ENCODE data around the gene PZP.
"Not testable (repeated sequence)": the region's sequence is repeated elsewhere in the genome, so short reads cannot be mapped to it uniquely, and the experiment has no call there.

Gene PZP

DNA sequence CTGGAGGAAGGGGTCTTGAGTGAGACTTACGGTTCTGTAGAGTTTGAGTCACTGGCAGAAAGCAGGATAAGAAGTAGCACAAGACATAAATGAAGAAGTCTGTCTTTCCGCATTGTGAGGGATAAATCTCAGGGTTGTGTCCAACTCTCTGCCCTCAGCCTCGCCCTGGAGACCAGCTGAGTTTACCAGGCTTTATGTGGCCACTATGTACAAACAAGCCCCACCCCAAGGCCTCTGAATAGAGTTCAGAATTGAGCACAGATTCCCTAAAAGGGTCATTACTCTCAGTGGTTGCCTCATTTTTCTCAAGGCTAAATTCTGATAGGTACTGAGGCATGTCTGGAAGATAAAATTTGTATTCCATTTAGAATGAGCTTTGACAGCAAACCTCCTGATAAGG is at the start of gene PZP:
PZP (minus strand) TSS at position 167 of the 400 bp plus-strand sequence; CDS start at position 113, 54 bp downstream.
- FAIRE-seq: no peak

DNA sequence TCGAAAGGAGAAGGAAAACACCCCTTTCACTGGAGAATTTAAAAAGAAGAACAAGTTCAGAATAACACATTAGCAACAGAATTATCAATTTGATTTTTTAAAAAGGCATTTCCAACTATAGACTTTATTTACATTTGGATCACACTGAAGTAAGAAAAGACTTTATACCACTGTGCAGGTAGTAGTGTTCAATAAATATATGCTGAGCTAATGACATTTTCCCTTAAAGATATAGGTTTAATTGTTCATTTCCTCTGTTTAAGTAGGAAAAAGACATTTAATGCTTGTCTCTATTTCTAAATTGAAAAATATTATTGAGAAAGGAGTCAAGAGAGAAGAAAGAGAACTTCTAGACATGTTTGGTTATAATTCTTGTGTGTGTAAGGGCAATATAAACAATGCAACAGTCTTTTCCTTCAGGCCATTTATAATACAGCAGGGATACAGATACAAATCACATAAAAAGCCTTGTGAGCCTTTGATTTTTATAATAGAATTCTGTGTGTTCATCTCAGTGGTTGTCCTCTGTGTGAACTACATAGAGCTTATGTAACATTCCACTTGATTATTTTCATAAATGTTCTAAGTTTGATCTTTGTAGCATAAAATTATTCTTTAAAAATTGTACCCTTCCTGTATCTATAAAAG is 48.7 kb upstream of the PZP start:
- FAIRE-seq: no peak

DNA sequence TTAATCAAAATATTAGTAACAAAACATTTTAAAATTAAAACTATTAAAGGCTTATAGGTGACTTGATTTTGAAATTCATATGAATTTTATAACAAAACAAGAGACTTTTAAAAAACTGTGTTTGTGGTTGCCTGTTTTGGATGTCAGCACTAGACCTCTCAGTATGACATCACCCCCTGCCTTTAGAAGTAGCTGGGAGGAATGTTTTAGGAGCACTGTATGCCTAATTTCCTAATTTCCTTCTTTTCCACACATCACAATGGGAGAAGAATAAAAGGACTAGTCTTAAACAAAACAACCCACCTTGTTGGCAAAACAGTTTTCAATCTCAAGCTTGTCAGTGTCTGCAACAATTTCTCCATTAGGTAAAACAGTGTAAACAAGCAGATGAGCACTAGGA is 48.1 kb upstream of the PZP start:
- no peak for FAIRE-seq

DNA sequence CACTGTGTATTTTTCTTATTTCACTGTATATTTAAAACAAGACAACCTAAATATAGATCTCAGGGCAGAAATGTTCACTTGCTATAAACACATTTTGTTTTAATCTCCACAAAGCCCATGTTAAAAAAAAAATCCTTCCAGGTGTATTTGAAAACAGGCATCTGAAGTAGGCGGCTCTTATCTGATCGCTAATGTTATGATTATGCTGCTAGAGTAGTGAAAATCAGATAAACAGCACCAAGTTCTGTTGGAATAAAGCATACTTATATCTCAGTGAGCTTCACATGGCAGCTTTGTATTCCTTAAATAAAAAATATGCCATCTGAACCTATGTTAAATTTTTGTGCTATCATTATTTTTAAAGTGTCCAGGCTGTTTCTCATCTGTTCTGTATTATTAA is 47.6 kb upstream of the PZP start:
- no peak for FAIRE-seq

DNA sequence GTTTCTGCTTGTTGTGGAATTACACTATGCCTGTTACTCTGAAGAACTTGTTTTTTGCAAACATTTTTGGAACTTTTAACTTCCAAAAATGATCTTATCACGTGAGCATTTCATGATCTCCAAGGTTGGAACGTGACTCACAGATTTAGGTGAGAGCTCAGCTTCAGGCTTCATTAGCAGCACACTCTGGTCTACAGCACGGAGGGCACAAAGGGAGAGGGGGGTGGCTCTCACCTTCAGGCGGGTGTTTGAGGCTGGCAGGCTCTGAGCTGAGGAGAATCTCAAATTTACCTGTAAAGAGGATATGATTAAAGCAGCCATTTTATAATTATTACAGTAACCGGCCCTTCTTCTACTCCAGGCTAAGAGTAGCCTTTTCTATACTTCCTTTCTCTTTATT is 45.3 kb upstream of the PZP start:
- no peak for FAIRE-seq

DNA sequence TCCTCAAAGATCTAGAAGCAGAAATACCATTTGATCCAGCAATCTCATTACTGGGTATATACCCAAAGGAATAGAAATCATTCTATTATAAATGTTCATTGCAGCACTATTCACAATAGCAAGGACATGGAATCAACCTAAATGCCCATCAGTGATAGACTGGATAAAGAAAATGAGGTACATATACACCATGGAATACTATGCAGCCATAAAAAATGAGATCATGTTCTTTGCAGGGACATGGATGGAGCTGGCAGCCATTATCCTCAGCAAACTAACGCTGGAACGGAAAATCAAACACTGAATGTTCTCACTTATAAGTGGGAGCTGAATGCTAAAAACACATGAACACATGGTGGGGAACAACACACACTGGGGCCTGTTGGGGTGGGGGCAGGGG is 44.6 kb upstream of the PZP start:
- not testable (repeated sequence) for FAIRE-seq

DNA sequence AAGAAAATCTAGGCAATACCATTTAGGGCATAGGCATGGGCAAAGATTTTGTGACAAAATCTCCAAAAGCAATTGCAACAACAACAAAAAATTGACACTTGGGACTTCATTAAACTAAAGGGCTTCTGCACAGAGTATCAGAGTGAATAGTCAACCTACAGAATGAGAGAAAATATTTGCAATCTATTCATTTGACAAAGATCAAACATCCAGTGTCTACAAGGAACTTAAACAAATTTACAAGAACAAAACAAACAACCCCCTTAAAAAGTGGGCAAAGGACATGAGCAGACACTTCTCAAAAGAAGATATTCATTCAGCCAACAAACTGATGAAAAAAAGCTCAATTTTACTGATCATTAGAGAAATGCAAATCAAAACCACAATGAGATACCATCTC is 44.1 kb upstream of the PZP start:
- FAIRE-seq: no peak

DNA sequence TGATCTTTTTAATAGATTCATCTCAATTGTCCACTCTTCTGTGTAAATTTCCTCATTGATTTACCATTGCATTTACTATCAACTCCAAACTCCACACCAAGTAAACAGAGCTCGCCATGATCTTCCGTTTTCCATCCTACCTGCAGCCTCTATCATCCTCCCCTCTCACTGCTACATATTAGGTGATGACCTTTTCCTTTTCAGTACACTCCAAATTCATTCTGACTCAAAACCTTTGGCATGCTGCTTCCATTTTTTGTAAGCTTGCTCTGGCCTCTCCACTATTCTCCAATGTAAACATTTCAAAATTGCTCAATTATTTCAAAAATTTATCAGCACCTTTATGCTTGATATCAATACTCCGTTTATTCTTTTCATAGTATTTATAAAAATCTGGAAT is 40.2 kb upstream of the PZP start:
- FAIRE-seq: peak; percentile 37

DNA sequence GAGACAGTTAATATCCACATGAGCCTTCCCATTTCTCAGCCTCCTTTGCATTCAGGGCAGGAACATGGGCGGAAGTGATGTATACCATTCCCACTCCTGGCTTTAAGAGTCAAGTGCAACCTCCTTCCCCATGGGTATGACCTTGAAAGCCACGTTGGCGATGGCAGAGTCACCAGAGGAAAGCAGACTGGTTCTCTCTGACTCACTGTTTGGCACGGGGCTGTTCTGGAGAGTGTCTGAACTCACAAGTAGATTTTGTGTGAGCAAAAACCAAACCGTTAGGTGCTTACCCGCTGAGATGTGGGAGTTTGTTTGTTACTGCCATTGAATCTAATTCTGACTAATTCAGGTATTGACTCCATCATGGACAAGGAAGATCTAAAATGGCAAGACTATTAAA is 36.7 kb upstream of the PZP start:
- FAIRE-seq: no peak

DNA sequence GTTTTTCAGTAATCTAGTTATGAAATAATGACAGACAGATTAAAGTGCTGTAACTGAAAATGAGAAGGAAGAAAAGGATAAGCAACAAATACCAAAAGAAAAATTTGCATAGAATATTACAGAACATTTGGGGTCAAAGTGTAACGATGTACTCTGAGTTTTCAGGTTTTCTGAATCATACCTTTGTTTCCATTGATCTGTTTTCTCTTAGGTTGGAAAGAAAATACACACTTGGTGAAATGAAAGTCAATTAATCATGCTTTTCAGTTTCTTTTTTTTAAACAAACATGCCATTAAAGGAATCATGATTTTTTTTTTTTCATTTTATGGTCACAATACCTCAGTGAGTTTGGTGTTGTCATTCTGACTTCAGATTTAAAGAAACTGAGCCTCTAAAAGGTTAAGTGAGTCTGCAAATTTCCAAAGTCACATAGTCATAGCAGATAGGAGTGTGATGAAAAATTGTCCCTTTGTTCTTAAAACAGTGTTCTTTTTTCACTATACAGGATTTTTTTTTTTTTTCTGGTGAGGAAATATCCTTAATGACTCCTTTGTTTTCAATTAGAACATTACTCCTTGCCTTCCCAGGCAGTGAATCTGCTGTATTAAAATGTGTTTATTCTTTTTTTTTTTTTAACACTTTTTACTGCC is 35.9 kb upstream of the PZP start:
- no peak for FAIRE-seq

DNA sequence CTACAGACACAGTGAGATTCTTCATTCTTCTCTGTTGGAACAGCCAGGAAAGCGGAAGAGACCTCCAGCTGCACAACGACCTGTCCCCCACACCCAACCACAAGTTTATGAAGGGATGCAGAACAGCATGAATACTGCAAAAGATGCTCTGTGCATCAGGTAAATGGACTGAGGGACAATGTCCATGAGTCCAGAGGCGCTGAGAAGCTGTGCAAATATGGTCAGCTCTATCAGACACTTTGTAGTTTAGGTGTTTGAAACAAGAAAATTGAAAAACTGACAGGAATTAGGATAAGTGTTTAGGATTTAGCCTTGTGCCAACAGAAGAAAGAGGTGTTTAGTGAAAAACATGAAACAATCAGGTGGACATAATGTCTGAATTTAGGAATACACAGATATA is 33.1 kb upstream of the PZP start:
- FAIRE-seq: no peak

DNA sequence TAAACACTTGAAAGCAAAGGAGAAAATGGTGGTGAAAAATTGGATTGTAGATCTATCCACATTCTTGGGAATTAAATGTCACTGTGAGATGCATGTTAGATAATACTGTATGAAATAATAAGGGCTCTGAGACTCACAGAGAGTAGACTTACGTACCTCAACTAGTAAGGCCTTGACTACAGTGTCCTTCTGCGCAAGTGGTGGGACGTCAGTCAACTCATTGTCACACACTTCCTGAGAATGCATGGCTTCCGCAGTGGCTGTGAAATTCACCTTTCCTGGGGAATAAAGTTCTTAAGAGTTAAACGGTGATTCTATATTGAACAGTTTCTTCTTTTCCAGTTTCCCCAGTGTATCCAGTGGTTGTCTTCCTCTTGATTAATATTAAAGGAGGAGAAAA is 32.6 kb upstream of the PZP start:
- FAIRE-seq: no peak

DNA sequence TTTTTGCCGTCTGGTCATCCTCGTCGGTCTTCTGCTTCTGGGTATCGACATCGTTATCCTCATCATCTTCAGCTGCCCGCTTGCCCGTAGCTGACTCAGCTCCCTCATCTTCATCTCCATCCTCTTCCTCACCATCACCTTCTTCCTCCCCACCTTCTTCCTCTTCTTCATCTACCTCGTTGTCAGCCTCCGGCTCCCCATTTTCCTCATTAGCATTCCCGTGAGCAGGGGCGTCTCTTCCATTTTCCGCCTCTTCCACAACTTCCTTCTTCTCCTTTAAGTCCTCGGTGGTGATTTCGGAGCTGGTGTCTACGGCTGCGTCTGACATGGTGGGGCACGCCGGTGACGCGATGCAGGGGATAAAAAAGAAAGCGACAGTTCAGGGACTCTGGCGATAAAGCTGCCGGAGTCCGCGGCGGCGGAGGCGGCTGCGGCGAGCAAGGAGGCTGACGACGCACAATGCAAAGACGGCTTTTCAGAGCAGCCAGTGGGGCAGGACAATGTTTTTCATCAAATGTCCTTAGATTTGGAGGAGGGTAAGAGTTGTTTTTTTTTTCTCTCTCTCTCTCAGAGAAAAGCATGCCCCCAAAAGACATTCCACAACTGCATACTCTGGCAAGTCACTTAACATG is 31.9 kb upstream of the PZP start:
- not testable (repeated sequence) for FAIRE-seq

DNA sequence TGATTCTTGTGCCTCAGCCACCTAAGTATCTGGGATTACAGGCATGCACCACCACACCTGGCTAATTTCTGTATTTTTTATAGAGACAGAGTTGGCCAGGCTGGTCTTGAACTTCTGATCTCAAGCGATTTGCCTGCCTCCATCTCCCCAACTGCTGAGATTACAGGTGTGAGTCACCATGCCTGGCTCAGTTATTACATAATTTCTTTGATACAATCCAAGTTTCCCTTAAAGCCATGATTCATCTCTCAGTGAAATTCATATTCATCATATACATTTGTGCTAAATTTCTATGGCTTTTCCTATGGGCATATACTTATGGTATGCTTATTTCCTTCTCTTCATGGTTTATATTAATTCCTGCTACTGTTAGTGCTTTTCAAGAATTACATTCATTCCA is 29.1 kb upstream of the PZP start:
- FAIRE-seq: no peak

DNA sequence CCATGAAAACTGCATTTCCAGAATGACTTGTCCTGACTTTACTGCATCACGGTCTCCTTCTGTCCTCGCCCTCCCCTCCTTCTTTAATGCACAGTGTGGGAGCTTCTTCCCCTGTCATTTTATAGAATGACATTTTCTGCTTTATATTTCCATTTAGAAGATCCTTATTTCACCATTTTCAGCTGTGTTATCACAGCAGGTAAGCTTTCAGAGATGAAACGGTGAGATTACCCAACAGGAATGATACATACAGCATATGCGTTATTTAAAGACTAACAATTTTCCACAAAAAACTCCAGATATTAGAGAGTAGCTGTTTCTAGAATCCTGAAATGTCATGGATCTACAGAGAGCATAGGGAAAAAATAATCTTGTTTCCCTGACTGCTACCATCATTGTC is 27.3 kb upstream of the PZP start:
- no peak for FAIRE-seq

DNA sequence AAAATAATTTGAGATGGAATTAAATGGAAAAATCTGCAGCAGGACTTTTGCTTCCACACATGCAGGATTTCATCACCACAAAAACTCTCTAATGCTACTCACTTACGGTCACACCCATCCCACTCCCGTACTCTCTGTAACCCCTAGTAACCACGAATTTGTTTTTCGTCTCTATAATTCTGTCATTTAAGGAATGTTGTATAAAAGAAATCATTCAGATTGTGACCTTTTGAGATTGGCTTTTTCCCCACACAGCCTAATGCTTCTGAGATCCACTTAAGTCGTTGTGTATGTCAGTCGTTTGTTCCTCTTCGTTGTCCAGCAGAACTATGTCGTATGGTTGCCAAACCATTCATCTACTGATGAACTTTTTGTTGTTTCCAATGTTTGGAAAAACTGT is 19.8 kb upstream of the PZP start:
- no peak for FAIRE-seq

DNA sequence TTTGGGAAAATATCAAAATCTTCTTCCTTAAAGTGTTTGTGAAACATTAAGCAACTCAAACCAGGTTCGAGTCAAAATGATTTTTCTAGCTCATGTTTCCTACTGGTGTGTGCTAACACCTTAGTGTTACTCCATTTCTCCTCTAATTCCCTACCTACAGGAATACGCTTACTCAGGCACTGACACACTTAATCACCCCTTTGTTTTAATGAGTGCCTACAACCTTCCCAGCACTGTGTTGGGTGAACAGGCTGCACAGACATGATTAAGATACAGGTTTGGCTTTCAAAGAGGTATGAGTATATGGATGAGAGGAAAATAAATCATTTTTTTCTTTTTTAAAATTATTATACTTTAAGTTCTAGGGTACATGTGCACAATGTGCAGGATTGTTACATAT is 15.6 kb upstream of the PZP start:
- FAIRE-seq: no peak

DNA sequence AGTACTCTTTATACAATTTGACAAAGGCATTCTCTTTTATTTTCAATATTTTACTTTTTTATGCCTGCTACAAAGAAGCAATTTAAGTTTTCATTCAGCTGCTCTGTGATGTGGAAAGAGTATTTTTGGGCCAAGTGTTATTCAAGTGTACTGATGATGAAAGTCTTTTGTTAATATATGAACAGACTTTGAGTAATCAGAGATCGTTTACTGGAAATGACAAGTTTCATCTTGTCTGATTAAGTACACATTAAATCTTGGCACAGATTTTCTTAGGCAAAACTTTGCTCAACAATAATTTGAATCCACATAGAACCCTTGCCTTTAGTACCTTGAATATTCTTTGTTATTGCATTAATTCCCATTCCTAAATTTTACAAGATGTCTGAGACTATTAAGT is 13.3 kb upstream of the PZP start:
- FAIRE-seq: no peak

DNA sequence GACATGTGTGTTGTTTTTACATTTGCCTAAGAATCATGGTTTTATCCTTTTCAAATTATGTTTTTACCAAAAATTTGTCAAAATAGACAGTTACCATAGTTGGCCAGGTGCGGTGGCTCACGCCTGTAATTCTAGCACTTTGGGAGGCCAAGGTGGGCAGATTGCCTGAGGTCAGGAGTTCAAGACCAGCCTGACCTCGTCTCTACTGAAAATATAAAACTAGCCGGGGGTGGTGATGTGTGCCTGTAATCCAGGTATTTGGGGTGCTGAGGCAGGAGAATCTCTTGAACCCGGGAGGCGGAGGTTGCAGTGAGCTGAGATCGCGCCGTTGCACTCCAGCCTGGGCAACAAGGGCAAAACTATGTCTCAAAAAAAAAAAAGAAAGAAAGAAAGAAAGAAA is 12.8 kb upstream of the PZP start:
- FAIRE-seq: not testable (repeated sequence)

DNA sequence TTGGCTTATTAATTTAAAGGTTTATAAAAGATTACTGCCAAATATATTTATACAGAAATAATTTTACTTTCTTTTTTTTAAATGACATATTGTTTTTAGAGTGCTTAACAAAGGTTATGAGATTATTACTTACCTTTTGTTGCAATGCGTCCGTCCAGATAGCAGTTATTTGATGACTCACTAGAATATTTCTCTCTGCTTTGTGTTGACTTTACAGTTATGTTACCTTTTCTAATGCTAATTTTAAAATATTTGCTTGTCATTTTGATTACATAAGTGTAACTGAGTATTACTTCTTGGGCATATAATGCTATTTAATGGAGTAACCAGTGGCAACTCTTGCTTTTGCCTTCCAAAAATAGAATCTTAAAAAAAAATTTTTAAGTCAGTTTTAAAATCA is 6.3 kb upstream of the PZP start:
- FAIRE-seq: no peak

DNA sequence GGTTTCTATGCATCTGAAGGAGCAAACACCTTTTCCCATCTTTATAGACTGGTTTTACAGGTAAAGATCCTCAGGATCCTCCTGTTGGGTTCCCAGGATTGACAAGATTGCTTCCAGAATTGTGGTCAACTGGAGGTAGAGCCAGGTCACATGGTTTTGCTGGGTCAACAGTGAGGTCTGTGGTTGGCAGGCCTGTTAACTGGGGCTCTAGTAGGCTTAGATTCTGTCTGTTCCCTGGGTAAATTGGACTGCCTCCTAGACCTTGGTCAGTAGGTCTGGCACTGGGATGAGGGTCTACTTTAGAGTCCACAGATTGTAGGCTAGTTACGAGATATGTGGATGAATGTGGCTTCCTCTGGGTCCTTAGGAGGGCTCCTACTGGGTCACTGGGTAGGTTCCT is 3.5 kb upstream of the PZP start:
- no peak for FAIRE-seq

DNA sequence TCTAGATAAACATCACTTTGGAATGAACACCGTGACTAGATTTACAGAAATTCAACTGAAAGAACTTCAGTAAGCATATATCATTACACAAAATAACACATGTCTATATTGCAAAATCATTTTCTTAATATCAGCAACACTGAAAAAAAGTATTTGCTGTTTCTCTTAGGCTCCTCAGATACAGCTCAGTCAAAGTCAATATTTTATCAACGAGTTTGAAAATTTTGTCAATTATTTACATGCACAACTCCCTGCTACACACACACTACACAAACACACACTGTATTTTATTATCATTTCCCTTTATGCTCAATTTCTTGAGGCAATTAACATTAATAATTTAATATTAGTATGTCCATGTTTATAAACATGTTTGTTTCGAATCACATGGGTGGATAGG is 3.8 kb downstream of the PZP start:
- no peak for FAIRE-seq

DNA sequence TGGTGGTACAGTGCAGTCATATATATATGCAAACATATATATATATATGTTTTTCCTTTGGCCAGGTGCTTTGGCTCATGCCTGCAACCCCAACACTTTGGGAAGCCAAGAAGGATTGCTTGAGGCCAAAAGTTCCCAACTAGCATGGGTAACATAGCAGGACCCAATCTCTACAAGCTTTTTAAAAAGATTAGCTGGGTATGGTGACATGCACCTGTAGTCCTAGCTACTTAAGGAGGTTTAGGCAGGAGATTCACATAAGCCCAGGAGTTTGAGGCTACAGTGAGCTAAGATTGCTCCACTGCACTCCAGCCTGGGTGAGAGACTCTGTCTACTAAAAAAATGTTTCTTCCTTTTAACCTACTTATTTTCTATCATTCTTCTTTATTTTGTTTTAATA is 10.2 kb downstream of the PZP start:
- no peak for FAIRE-seq

DNA sequence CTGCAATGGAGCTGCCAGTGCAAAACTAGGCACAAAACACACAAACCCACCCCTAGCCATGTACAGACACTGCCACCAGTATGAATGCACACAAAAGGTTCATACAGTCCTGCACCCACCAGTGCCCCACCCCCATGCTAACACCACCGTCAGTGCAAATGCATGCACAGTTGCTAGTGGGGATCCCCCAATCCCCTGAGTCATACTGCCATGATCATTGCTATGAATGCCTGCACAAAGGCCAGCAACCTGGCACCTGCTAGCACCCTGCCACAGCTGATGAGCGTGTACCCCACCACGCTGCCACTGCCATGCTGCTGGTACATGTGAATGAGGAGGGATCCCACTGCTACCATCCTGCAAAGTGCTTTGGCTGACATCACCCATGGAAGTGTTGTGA is 23.9 kb downstream of the PZP start:
- FAIRE-seq: no peak

DNA sequence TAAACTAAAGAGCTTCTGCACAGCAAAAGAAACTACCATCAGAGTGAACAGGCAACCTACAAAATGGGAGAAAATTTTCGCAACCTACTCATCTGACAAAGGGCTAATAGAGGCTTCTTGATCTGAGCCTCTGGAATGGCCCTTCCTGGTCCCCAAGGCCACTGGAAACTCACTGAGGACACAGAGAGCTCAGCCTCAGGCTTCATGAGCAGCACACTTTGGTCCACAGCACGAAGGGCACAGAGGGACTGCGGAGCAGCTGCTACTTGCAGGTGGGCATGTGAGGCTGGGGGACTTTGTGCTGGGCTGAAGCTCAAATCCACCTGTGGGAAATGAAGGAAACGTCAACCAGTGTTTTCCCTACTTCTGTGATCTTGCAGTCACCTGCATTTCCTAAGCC is 27.4 kb downstream of the PZP start:
- FAIRE-seq: no peak
